ENCODE results near the gene KCNQ1. TPM values are rescaled to one million over a fixed set of nuclear protein-coding genes. Genes with fewer than 3 reads are reported as not detected.

Gene KCNQ1
- total RNA-seq, 4 donors from 2014 or later: 0.89 to 2.2 (median 1.3) TPM

DNA sequence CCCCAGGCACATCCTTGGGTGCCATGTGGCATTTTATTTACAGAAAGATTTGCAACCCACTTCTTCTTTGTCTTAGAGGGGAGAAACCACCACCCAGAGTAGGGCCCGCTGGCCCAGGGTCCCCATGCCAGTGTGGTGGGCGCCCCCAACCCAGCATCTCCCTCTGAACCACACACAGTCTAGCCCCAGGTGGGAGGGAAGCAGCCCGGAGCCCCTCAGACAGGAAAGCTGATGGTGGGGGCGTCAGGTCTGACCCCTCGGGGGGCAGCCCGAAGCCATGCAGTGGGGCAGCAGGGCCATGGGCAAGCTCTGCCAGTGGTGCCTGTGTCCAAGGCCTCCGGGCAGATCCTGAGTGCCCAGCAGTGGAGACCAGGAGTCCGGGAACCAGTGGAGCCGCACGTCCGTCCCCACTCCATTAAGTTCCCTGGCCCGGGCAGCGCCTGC lies 12.2 kb upstream of the KCNQ1 start:
- Histone ChIP-seq H3K4me1 (no peaks in the 10 kb centered on the region), H3K27me3 (peaks cover 13% of the 10 kb centered on the region), H3K36me3 (no peaks in the 10 kb centered on the region), H3K27ac (no peak overlapping the region), H3K9me3 (no peaks in the 10 kb centered on the region), H3K4me3 (no peak overlapping the region)
- no peak for TF ChIP-seq EP300 (IDR thresholded peaks at IDR 0.05)
- TF ChIP-seq, protein P1, sequence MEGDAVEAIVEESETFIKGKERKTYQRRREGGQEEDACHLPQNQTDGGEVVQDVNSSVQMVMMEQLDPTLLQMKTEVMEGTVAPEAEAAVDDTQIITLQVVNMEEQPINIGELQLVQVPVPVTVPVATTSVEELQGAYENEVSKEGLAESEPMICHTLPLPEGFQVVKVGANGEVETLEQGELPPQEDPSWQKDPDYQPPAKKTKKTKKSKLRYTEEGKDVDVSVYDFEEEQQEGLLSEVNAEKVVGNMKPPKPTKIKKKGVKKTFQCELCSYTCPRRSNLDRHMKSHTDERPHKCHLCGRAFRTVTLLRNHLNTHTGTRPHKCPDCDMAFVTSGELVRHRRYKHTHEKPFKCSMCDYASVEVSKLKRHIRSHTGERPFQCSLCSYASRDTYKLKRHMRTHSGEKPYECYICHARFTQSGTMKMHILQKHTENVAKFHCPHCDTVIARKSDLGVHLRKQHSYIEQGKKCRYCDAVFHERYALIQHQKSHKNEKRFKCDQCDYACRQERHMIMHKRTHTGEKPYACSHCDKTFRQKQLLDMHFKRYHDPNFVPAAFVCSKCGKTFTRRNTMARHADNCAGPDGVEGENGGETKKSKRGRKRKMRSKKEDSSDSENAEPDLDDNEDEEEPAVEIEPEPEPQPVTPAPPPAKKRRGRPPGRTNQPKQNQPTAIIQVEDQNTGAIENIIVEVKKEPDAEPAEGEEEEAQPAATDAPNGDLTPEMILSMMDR (IDR thresholded peaks at IDR 0.05): no peak
- no peak for TF ChIP-seq POLR2A (IDR thresholded peaks at IDR 0.05)
- TF ChIP-seq POLR2AphosphoS5 (IDR thresholded peaks at IDR 0.05): no peak
- WGBS: 97% methylated on average over 6 of the region's 13 CpGs
- no peak for DNase-seq (ENCODE audit: low spot score in 2 of 2)

GRCh38 chr11:2433106-2433925 lies 11.5 kb upstream of the KCNQ1 start:
- 95% methylated on average over 13 of the region's 22 CpGs for WGBS
- no peaks in the 10 kb centered on the region for H3K9me3 ChIP-seq
- H3K36me3 ChIP-seq: no peaks in the 10 kb centered on the region
- no peak overlapping the region for H3K4me3 ChIP-seq
- DNase-seq (ENCODE audit: low spot score in 2 of 2): peak in 1 of 2 donors; percentile 48
- H3K4me1 ChIP-seq: no peaks in the 10 kb centered on the region
- H3K27ac ChIP-seq: no peak overlapping the region
- TF ChIP-seq, protein P1 (IDR thresholded peaks at IDR 0.05): no peak
- H3K27me3 ChIP-seq: peaks cover 14% of the 10 kb centered on the region

- Histone ChIP-seq H3K27ac (no peak overlapping the region), H3K4me1 (no peaks in the 10 kb centered on the region), H3K9me3 (no peaks in the 10 kb centered on the region), H3K4me3 (no peak overlapping the region), H3K27me3 (peaks cover 14% of the 10 kb centered on the region), H3K36me3 (no peaks in the 10 kb centered on the region)
- 83% methylated on average over 8 of the region's 8 CpGs for WGBS
- peak in 1 of 2 donors; percentile 28 for DNase-seq (ENCODE audit: low spot score in 2 of 2)
- TF ChIP-seq POLR2A (IDR thresholded peaks at IDR 0.05) (no peak), POLR2AphosphoS5 (IDR thresholded peaks at IDR 0.05) (no peak), EP300 (IDR thresholded peaks at IDR 0.05) (no peak)
- TF ChIP-seq, protein P1 (IDR thresholded peaks at IDR 0.05): no peak
These were observed 10.8 kb upstream of the KCNQ1 start for GRCh38 chr11:2434008-2434407.

GRCh38 chr11:2434506-2435255 lies 10.1 kb upstream of the KCNQ1 start:
- Histone ChIP-seq H3K4me1 (no peaks in the 10 kb centered on the region), H3K4me3 (no peak overlapping the region)

More at GRCh38 chr11:2434506-2435255, 10.1 kb upstream of the KCNQ1 start:
- H3K36me3 ChIP-seq: no peaks in the 10 kb centered on the region
- H3K9me3 ChIP-seq: no peaks in the 10 kb centered on the region
- no peak for TF ChIP-seq POLR2A (IDR thresholded peaks at IDR 0.05)
- TF ChIP-seq, protein P1 (IDR thresholded peaks at IDR 0.05): no peak
- no peak for TF ChIP-seq EP300 (IDR thresholded peaks at IDR 0.05)
- TF ChIP-seq POLR2AphosphoS5 (IDR thresholded peaks at IDR 0.05): no peak
- H3K27ac ChIP-seq: no peak overlapping the region
- DNase-seq (ENCODE audit: low spot score in 2 of 2): peak in 1 of 2 donors; percentile 13
- WGBS: 75% methylated on average over 11 of the region's 11 CpGs
- H3K27me3 ChIP-seq: peaks cover 14% of the 10 kb centered on the region
